Measurements from ENCODE around the gene NET1.

The NET1 gene

GRCh38 chr10:5385224-5385623, 27.1 kb upstream of the NET1 start:
- Histone ChIP-seq H3K4me2 (ENCODE audit: low read length) (no peak overlapping the region), H4K20me1 (ENCODE audit: insufficient read depth, low read length) (no peaks in the 10 kb centered on the region), H3K9me2 (ENCODE audit: low read depth, low read length) (no peaks in the 10 kb centered on the region), H3K36me3 (ENCODE audit: insufficient read depth, low read length) (no peaks in the 10 kb centered on the region), H2AFZ (ENCODE audit: low read length) (no peak overlapping the region), H3K27ac (ENCODE audit: low read depth, low read length, poor library complexity, severe bottlenecking) (no peak overlapping the region), H3F3A (ENCODE audit: insufficient read depth, low read length) (no peaks in the 10 kb centered on the region), H3K4me1 (ENCODE audit: insufficient read depth, low read length, severe bottlenecking) (no peaks in the 10 kb centered on the region), H3K27me3 (ENCODE audit: insufficient read depth, low read length) (no peaks in the 10 kb centered on the region), H3K9ac (ENCODE audit: low read length) (no peak overlapping the region), H3K9me3 (ENCODE audit: low read length) (peaks cover 2% of the 10 kb centered on the region), H3K79me2 (ENCODE audit: insufficient read depth, low read length) (no peaks in the 10 kb centered on the region), H3K4me3 (ENCODE audit: low read depth, low read length, poor library complexity, severe bottlenecking) (no peak overlapping the region)
- no peak for TF ChIP-seq EZH2 (IDR thresholded peaks at IDR 0.05; ENCODE audit: borderline replicate concordance, low read length)
- TF ChIP-seq, protein P1, sequence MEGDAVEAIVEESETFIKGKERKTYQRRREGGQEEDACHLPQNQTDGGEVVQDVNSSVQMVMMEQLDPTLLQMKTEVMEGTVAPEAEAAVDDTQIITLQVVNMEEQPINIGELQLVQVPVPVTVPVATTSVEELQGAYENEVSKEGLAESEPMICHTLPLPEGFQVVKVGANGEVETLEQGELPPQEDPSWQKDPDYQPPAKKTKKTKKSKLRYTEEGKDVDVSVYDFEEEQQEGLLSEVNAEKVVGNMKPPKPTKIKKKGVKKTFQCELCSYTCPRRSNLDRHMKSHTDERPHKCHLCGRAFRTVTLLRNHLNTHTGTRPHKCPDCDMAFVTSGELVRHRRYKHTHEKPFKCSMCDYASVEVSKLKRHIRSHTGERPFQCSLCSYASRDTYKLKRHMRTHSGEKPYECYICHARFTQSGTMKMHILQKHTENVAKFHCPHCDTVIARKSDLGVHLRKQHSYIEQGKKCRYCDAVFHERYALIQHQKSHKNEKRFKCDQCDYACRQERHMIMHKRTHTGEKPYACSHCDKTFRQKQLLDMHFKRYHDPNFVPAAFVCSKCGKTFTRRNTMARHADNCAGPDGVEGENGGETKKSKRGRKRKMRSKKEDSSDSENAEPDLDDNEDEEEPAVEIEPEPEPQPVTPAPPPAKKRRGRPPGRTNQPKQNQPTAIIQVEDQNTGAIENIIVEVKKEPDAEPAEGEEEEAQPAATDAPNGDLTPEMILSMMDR (IDR thresholded peaks at IDR 0.05; ENCODE audit: low read length) = no peak

DNA sequence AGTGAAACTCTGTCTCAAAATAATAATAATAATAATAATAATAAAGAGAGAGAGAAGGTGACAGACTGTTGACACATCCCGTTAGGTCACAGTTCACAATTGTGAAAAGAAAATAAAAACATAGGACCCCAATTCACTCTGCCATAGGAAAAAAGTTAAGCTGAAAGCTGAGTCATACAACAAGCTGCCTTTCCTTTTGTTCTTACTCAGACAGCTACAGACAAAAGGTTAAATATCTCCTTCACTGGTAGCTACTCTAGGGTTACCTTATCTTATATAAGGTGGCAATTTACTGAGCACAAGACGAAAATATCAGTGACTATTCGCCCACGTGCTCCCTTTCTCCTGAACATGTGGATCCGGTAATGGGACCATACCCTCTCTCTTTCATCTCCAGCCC, 25.2 kb upstream of the NET1 start:
- Histone ChIP-seq H3K4me1 (ENCODE audit: insufficient read depth, low read length, severe bottlenecking) (no peaks in the 10 kb centered on the region), H3K36me3 (ENCODE audit: insufficient read depth, low read length) (no peaks in the 10 kb centered on the region), H2AFZ (ENCODE audit: low read length) (no peak overlapping the region), H3K9ac (ENCODE audit: low read length) (no peak overlapping the region), H3K79me2 (ENCODE audit: insufficient read depth, low read length) (no peaks in the 10 kb centered on the region), H3K27ac (ENCODE audit: low read depth, low read length, poor library complexity, severe bottlenecking) (no peak overlapping the region), H3F3A (ENCODE audit: insufficient read depth, low read length) (no peaks in the 10 kb centered on the region), H3K4me2 (ENCODE audit: low read length) (no peak overlapping the region), H4K20me1 (ENCODE audit: insufficient read depth, low read length) (no peaks in the 10 kb centered on the region), H3K9me3 (ENCODE audit: low read length) (peaks cover 10% of the 10 kb centered on the region), H3K27me3 (ENCODE audit: insufficient read depth, low read length) (no peaks in the 10 kb centered on the region), H3K9me2 (ENCODE audit: low read depth, low read length) (no peaks in the 10 kb centered on the region), H3K4me3 (ENCODE audit: low read depth, low read length, poor library complexity, severe bottlenecking) (no peak overlapping the region)
- TF ChIP-seq, protein P1 (IDR thresholded peaks at IDR 0.05; ENCODE audit: low read length) = no peak
- TF ChIP-seq EZH2 (IDR thresholded peaks at IDR 0.05; ENCODE audit: borderline replicate concordance, low read length) = no peak

DNA sequence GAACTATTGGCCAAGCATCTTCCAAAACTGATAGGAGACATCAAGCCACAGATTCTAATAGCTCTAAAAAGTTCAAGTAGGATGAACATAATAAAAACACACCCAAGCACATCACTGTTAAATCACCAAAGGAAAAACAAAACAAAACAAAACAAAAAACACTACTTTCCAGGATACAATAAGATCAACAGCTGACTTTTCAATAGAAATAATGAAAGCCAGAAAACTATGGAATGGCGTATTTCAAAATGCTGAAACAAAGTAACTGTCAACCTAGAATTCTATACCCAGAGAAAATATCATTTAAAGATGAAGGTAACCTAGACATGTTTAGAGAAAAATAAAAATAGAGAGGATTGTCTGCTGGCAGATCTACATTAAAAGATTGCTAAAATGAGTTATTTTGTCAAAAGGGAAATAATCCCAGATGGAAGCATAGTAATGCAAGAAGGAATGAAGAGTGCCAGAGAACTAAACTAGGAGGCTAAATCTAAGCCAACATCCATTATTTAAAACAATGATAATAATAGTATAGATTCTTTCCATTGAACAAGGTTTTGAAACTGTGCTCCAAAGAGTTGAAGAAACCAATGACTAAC, 21.7 kb upstream of the NET1 start:
- peaks cover 10% of the 10 kb centered on the region for H3K9me3 ChIP-seq (ENCODE audit: low read length)
- no peaks in the 10 kb centered on the region for H3K27me3 ChIP-seq (ENCODE audit: insufficient read depth, low read length)
- no peaks in the 10 kb centered on the region for H3F3A ChIP-seq (ENCODE audit: insufficient read depth, low read length)
- no peaks in the 10 kb centered on the region for H4K20me1 ChIP-seq (ENCODE audit: insufficient read depth, low read length)
- H2AFZ ChIP-seq (ENCODE audit: low read length) = no peak overlapping the region
- TF ChIP-seq, protein P1 (IDR thresholded peaks at IDR 0.05; ENCODE audit: low read length) = no peak
- no peak for TF ChIP-seq EZH2 (IDR thresholded peaks at IDR 0.05; ENCODE audit: borderline replicate concordance, low read length)
- no peak overlapping the region for H3K9ac ChIP-seq (ENCODE audit: low read length)
- no peaks in the 10 kb centered on the region for H3K4me1 ChIP-seq (ENCODE audit: insufficient read depth, low read length, severe bottlenecking)
- H3K79me2 ChIP-seq (ENCODE audit: insufficient read depth, low read length) = no peaks in the 10 kb centered on the region
- H3K36me3 ChIP-seq (ENCODE audit: insufficient read depth, low read length) = no peaks in the 10 kb centered on the region
- H3K4me3 ChIP-seq (ENCODE audit: low read depth, low read length, poor library complexity, severe bottlenecking) = no peak overlapping the region
- H3K9me2 ChIP-seq (ENCODE audit: low read depth, low read length) = no peaks in the 10 kb centered on the region
- no peak overlapping the region for H3K27ac ChIP-seq (ENCODE audit: low read depth, low read length, poor library complexity, severe bottlenecking)
- H3K4me2 ChIP-seq (ENCODE audit: low read length) = no peak overlapping the region

Measured in OCI-LY1 (cell line).